GM12865 (cell line): ENCODE results near the gene RPS19.
A peak's percentile ranks its signal among the peaks of the same experiment; 100 is the strongest.

Experiments
- DNase-seq: peaks from one replicate; pipeline ENCODE4 v3.0.0; 2010; ENCODE audit warnings: low read depth
- H3K4me3 ChIP-seq: 2 replicates; pipeline ENCODE4 v1.5.1; 2011; ENCODE audit warnings: mild to moderate bottlenecking, low read depth, low read length, control low read depth
- TF ChIP-seq, protein P1 (sequence below): IDR thresholded peaks from 2 replicates; pipeline ENCODE4 v1.5.1; 2011; ENCODE audit warnings: low read length, control low read depth, low read depth, inconsistent platforms; ENCODE audit not compliant: insufficient read depth; ENCODE audit errors: missing control alignments

The RPS19 gene

DNA sequence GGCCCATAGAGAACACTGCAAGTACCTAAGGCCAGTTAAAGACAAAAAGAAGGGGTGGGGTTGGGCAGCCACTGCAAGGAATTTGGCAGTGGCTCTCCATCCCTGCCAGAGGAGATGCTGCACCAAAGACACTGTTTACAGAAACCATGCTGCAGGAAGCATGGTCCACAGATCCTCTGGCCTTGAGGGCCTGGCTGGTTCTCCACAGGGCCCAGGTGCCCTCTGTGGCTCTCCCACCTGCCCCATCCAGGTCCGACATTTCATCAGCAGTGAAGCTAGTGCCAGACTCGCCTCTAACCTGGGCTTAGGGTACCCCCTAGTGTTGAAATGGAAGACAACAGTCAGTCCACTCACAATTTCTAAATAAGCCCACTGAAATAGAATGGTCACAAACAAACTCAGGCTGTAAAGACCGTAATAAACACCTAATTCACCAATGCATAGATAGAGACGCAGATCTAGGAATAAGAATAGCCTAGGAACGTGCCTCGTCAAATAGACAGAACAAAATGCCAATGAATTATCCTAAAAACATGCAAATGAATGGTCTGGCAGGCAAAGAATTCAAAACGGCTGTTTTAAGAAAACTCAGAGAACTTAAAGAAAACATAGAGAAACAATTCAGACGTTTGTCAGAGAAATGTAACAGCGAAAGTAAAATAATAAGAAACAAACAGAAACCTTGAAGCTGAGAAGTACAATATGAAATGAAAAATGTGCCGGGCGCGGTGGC is 38.9 kb upstream of the RPS19 start:
- TF ChIP-seq, protein P1, sequence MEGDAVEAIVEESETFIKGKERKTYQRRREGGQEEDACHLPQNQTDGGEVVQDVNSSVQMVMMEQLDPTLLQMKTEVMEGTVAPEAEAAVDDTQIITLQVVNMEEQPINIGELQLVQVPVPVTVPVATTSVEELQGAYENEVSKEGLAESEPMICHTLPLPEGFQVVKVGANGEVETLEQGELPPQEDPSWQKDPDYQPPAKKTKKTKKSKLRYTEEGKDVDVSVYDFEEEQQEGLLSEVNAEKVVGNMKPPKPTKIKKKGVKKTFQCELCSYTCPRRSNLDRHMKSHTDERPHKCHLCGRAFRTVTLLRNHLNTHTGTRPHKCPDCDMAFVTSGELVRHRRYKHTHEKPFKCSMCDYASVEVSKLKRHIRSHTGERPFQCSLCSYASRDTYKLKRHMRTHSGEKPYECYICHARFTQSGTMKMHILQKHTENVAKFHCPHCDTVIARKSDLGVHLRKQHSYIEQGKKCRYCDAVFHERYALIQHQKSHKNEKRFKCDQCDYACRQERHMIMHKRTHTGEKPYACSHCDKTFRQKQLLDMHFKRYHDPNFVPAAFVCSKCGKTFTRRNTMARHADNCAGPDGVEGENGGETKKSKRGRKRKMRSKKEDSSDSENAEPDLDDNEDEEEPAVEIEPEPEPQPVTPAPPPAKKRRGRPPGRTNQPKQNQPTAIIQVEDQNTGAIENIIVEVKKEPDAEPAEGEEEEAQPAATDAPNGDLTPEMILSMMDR: peak; percentile 65

DNA sequence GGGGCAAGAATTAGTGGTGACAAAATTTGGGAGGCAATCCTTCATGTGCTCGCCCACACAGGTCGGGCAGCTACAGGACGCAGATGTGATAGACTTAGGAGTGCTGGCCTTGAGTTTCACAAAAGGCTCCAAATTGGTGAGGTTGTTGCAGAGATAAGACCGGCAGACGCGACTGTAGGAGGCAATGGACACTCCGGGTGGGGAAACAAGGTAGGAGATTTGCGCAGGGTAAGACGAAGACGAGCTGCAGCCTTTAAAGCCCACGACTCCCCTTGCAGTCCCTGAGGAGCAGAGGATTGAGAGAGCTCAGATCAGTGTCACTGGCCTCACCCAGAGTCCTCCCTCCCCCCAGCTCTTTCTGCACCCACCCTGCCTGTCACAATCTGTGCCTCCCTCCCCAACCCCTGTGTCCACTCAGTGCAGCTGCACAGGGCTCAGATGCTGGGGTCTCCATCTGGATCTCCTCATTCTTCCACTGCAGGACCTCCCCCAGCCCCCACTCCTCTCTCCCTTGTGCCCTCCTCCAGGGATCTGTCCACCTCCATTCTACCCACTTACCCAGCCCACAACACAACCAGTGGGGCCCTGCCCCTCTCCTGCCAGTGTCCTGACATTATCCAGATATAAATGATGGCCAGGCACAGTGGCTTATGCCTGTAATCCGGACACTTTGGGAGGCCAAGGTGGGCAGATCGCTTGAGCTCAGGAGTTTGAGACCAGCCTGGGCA is 21.9 kb upstream of the RPS19 start:
- no peak overlapping the region for H3K4me3 ChIP-seq
- DNase-seq: no peak
- TF ChIP-seq, protein P1: no peak

More for the DNA sequence above, 38.9 kb upstream of the RPS19 start:
- peak; percentile 67 for DNase-seq
- H3K4me3 ChIP-seq: no peak overlapping the region

DNA sequence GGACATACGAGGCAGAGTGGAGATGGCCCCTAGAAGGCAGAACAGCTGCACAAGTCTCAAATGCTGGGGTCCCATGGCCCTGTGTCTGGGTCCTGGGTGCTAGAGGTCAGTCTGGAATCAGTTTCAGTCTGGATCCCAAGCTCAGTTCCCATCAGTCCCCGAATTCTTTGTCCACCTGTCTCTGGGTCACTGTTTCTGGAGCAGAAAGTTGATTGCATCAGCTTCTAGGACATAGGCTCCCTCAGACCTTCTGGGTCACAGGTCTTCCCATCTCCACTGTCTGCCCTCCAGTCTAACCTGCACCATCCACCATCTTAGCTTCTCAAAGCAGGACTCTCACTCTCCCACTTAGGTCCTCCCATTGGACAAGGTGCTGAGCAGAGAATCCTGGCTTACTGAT is 20.8 kb upstream of the RPS19 start:
- TF ChIP-seq, protein P1: no peak
- no peak for DNase-seq
- no peak overlapping the region for H3K4me3 ChIP-seq

DNA sequence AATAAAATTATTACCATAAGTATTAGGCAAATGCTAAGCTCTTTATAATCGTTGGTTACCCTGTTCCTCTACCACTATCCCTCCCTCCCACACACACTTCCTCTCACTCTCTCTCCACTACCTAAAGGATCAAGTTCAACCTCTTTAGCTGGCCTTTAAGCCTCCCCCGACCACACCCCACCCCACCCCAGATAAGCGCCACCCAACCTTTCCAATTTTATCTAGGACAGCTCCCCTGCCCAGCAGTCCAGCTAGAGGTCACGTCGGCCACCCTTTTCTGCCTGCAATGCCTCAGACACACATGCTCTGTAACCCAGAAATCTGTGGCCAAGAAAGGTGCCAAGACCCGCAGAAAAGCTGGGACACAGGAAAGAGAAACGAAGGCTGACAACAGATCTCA is 16.7 kb upstream of the RPS19 start:
- TF ChIP-seq, protein P1: no peak
- no peak for DNase-seq
- no peak overlapping the region for H3K4me3 ChIP-seq

DNA sequence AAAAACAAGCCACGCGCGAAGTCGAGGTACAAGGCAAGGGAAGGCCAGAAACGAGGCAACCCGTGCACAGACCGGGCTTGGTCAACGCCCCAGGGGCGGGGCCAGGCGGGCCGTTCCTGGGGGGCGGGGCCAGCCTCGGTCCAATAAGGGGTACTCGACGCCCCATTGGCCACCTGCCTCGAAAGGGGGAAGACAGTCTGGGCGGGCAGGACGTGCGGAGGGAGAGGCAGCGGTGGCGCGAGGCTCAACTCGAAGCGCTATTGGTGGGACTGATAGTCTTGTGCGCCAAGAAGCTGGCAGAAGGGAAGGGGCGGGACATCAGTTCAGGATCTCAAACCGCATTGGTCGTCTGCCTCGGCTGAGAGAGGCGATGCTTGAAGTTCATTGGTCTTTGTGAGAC is 15.5 kb upstream of the RPS19 start, which contains the start of gene LYPD4:
Gene LYPD4, minus strand, starts transcription at position 83 of the 400 bp plus-strand sequence. CDS start 5,398 bp downstream, outside the sequence.
- peak; percentile 7 for DNase-seq
- H3K4me3 ChIP-seq: no peak within 1 kb of the TSS
- TF ChIP-seq, protein P1: no peak

DNA sequence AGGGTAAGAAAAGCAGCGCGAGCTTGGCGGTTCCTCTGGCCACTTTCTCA is 15.2 kb upstream of the RPS19 start, which contains the start of gene DMRTC2:
Gene DMRTC2, plus strand, starts transcription at position 42 of the 50 bp plus-strand sequence. CDS start 2,387 bp downstream, outside the sequence.
- no peak within 1 kb of the TSS for H3K4me3 ChIP-seq
- TF ChIP-seq, protein P1: no peak
- DNase-seq: no peak
